HG02798 (cell line): ENCODE data around the gene DUSP8.
"Not testable (repeated sequence)": the region's sequence is repeated elsewhere in the genome, so short reads cannot be mapped to it uniquely, and the experiment has no call there.

Source experiments
- ATAC-seq: cut with Tn5 transposase; IDR thresholded peaks from one replicate; pipeline ENCODE4 v1.9.1; 2021; ENCODE audit warnings: mild to moderate bottlenecking; ENCODE audit not compliant: unreplicated experiment, poor library complexity

The DUSP8 gene

DNA sequence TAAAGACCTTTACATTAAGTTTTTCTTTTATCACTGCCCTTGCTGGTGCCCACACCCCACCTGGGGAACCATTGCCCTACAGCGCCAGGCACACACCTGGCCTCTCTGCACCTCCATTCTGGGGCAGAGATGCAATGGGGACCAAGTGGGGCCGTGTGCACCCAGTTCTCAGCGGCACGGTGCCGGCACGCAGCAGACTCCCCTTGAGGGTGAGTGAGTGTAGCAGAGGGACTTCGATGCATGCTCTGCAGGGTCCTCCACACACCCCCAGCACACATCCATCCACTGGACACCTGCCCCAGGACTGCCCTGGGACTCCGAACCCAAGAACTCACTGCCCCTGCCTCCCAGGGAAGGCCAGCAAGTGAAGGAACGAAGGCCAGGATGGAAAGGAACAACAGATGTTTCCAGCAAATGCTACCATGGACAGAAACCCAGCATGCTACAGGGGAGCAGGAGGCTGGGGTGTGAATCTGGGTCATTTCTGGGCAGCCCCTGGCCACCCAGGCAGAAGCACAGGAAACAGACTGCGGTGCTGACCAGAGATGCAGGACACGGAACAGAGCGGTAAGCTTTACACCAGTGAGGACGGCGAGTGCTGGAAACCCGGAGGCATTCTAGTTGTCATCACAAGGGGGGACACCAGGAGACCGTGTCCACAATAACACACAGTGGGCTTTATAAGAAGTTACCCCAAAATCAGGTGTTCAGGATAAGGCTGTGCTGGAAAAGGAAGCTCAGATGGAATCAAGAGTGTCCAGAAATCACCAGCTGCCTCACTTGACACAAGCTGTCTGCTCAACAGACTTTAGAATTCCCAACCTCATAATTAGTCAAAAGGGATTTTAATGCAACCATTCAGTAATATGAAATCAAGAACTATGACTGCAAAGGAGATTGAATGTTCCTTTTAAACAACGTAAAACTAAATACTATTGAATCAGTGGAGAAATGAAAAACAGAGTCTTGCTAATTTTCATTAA lies 52.8 kb downstream of the DUSP8 start:
- no peak for ATAC-seq

DNA sequence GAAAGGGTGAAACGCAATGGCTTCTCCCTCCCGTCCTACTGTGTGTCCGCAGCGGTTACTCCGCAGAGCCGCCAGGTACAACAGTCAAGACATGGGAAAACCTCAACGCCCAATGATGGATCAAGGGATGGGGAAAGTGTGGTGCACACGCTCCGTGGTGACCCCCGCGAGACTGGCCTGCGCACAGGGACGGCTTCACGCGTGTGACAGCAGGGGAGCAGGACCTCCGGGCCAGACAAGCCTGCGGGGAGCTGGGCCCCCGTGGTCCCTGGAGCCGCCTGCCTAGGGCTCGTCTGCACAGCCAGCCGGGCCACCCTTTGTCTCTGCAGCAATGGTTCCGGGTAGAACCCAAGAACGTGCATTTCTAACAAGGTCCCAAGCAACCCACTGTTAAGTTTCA lies 53.8 kb downstream of the DUSP8 start:
- ATAC-seq = no peak

DNA sequence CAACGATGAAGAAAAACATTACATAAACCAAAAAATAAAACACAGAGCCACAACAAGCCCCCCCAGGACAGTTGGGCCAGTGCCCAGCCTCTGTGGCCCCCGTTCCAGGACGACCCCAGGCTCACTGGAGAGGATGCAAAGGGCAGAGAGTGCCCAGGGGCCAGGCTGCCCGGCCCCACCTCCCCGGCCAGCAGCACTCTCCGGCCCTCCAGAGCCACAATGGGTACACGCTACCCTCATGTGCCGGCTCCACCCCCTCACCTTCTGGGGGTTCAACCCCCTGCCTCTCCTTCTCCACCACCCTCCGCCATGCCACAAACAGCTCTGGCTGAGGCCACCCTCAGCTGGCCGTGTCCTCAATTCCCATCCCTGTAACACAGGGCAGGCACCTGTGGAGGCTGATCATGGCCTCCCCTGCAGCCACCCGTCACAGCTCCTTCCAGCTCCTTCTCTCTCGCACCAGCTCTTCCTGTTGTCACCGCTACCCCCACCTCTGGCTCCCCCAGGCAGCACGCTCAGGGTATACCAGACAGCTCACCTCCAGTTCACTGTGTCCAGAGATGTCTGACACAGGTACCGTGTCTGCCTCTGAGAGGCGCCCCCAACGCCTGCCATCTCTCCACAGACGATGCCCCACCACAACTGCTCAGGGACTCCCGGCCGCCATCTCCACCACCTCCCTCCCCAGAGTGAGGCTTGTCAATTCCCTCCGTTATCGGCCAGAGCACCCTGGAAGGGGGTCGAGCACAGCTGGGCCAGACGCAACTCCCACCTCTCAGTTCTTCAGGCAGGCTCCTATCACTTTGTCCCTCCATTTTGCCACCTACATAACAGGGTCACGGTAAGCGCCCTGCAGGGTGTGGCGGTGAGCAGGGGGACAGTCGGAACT lies 54.7 kb downstream of the DUSP8 start:
- no peak for ATAC-seq

DNA sequence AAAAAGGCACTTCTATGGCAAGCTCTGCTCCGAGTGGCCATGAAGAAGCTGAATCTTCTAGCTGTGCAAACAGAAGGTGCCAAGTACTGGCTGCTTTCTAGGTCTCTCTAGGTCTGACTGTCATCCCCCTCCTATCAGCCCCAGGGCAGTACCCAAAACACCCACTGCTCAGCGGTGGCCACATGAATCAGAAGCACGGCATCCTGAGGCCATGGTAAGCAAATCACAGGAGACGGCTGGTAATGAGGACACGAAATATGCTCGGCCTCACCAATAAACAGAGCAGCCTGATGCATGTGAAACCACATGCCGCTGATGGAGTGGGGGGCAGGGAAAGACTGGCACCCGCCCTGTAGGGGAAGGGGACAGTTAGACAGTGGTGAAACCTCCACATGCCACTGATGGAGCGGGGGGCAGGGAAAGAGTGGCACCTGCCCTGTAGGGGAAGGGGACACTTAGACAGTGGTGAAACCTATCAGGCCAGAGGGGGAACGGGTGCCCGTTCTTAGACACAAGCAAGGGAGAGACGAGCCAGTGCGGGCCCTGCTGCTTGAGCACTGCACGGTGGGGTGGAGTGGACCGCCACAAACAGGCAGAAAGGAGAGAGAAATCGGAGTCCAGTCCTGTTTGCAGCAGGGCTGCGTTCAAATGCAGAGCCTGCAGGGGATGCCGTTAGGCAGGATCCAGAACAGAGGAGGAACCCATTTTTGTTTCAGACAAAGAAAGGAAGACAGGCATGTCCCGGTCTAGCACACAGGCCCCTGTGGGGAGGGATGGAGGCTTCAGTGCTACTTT lies 55.6 kb downstream of the DUSP8 start:
- no peak for ATAC-seq

DNA sequence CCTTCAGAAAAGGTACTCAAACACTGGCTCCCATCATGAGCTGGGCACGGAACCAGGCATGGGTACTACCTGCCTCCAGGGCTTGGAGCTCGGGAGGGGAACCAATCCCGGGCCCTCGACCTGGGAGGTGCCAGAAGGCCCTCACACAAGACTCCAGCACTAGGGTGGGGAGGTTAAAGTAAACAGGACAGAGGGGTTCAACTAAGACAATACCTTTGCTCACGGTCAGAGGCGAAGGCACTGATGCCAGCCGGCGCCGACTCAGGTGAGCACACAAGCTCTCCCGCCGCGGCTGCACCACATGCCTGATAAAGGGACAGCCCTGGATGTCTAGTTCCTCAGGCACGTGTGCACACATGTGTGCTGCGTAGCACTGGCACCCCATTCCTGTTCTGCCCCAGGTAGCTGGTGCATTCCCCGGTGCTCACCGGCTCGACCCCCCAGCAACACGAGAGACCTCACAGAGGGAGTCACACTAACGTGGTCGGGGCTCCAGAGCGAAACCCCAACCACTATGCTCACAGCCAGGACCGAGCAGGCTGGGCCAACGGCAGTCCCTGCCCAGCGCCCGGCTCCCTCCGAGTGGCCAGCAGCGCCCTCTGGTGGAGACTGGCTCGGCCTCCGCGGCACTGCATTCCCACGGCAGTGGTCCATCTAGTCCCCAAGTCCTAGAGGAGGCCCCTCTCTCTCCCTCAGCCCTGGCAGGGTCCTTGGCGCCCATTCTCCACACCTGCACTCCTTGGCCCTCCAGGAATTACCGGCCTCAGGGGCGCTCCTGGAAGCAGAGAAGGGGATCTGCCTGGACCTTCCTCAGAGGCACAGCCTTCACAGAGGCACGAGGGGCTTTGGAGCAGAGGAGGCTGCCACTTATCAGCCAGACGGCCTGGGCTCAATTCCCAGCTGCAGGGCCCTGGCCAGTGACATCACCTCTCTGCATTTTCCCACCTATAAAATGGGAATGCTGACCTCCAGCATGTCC lies 56.7 kb downstream of the DUSP8 start:
- no peak for ATAC-seq

DNA sequence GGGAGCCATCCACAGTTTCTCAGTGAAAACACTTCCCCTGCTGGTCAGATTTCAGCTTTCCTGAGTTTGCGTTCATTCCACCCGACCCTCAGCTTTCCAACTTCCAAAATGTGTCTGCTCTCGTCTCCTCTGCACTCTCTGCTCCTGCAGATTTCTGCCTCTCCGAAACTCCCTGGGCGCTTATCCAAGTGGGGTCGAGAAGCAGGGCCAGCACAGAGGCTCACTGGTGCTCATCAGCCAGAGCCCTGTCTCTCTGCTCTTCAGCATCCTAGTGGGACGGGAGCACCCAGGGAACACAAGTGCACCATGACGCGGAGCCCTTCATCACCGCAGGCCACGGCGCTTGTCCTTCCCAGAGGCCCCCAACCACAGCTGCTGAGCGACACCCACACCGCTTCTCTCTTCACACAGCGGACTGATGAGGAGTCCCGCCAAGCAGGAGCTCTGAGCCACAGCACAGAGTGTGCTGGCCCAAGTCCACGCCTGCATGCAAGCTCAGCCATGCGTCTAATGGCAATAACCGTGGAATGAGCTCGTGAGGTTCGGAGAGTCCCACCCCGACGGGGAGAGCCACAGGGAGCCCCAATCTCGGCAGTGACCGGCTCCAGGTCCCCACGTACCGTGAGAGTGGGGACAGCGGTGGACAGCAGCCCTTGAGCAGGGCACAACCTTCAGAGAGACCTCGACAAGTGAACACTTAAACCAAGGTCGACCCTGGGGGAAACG lies 57.6 kb downstream of the DUSP8 start:
- ATAC-seq = no peak

DNA sequence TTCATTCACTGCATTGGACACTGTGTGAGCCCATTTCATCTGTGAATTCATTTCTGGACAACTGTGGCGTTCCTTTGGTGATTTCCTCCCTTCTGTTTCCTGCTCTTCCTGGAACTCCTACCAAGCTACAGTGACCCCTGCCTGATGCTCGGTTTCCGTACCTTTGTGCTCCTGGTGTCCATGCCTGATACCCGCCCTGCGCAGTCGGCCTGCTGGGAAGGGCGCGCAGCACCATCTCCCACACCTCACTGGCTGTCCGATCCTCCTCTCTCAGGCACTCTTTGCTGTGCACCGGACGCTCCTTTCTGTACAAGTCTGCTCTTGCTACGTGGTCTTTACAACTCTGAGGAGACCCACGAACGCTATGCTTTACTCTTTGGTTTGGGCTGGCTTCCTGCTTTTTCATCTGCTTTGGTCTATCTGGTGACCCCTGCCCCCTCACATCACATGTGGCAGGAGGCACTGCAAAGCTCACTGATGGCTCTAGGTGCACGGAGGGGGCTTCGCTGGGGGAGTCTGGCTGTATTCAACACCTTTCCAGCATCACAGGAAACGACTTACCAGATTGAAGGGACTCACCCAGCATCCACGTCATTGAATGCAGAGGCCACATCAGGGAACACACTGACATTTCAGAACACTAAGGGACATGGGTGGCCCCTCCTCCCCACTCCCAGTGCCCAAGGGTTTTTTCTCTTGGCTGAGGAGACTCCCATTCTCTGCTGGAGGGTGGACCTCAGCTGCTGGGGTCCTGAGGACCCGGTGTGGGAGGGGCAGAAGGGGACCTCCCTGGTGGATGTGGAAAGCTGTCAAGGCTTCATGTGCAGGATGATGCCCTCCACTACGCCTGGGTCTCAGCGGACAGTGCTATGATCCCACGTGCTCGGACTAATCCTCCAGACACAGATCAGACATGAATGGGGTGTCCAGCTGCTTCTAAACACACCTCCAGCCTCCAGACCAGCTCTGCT lies 58.5 kb downstream of the DUSP8 start:
- ATAC-seq = no peak

DNA sequence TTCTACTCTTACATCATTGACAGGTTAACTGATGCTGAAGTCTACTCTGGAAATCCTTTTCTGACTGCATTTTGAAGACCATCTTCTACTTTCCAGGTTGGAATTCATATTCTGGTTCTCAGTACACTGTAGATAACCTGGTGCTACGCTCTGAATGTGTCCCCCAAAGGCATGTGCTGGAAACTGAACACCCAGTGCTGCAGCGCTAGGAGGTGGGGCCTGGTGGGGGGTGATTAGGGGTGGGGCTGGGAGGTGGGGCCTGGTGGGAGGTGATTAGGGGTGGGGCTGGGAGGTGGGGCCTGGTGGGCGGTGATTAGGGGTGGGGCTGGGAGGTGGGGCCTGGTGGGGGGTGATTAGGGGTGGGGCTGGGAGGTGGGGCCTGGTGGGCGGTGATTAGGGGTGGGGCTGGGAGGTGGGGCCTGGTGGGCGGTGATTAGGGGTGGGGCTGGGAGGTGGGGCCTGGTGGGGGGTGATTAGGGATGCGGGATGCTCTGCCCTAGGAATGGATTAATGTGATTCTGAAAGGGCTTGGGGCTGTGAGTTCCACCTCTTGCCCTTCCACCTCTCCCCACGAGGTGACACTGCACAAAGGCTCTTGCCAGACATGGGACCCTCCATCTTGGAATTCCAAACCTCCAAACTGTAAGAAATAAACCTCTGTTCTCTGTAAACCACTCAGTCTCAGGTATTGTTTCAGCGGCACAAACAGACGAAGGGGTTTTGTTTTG lies 59.4 kb downstream of the DUSP8 start:
- not testable (repeated sequence) for ATAC-seq

DNA sequence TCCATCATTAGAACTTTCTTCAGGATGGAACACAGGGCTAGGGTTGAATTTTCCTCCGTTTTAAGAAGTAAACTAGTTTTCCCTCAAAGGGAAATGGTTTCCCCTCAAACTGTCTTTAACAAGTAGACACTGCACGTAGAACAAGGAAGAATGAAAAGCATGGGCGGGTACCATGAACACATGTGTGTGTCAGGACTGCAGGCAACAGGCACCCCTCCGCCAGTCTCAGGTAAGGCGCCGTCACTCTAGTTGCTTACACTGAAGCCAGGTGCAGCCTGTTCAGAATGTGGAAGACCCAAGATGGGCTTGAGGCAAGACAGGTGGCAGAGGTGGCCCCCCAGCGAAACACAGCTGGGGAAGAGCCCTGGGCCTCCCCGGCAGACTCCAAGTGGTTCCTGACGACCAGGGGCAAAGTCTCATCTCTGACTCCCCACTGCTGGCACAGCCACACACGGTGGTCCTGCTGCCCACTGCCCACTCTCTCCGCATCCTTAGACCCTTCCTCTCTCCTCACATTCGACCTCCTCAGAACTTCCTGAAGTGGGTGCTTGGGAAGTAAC lies 60.1 kb downstream of the DUSP8 start:
- ATAC-seq = no peak

DNA sequence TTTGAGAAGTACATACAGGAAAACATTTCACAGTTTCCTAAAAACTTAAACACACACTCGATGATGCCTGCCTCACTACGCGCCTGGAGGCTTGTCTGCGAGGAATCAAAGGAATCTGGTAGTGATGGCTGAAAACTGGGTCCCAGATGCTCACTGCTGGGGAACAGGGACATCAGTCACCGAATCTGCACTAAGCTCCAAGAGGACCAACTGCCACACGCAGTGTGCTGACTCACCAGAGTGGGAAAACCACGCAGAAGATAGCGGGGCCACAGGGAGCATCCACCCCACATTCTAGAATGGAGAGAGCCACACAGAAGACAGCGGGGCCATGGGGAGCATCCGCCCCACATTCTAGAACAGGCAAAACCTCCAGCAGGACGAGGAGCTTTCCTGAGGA lies 61.1 kb downstream of the DUSP8 start:
- ATAC-seq = no peak

DNA sequence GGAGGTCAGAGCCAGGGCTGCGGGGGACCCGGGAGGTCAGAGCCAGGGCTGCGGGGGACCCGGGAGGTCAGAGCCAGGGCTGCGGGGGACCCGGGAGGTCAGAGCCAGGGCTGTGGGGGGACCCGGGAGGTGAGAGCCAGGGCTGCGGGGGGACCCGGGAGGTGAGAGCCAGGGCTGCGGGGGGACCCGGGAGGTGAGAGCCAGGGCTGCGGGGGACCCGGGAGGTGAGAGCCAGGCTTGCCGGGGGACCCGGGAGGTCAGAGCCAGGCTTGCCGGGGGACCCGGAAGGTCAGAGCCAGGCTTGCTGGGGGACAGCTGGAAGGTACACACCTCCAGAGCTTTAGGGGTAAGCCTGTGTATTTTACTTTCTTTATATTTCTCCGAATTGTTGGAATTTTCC lies 61.7 kb downstream of the DUSP8 start:
- not testable (repeated sequence) for ATAC-seq

DNA sequence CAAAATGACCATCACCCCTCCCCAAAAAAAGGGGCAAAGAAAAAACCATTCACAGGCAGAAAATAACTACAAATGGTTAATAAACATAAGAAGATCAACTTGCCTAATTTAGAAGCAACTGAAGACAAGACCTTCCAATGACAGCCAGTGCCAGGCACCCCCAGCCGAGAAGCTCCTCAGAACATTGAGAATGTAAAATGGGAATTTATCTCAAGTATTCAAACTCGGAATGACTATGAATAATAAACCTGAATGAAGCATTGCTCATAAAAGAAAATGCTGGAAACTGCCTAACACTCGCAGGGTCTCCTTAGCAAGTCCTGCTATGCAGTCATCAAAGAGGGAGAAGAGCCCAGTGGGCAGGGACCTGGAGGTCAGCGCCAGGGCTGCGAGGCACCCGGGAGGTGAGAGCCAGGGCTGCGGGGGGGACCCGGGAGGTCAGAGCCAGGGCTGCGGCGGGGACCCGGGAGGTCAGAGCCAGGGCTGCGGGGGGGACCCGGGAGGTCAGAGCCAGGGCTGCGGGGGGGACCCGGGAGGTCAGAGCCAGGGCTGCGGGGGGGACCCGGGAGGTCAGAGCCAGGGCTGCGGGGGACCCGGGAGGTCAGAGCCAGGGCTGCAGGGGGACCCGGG lies 62.3 kb downstream of the DUSP8 start:
- ATAC-seq = no peak

DNA sequence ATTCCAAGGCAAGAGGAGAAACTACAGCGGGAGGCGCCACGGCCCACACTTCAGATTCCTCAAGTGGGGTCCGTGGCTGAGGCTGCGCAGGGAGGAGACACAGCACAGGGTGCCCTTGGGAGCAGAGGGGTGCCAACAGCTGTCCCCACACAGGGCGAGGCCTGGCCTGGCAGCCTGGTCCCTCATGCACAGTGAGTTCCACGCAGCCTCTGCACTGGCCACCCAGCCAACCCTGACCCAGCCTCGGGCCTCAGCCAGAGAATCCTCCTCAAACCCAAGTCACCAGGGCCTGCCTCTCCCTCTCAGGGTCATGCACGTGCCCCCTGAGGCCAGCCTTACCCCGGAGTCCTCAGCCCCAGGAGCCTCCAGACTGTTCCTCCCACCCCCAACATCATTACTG lies 63.1 kb downstream of the DUSP8 start:
- no peak for ATAC-seq

DNA sequence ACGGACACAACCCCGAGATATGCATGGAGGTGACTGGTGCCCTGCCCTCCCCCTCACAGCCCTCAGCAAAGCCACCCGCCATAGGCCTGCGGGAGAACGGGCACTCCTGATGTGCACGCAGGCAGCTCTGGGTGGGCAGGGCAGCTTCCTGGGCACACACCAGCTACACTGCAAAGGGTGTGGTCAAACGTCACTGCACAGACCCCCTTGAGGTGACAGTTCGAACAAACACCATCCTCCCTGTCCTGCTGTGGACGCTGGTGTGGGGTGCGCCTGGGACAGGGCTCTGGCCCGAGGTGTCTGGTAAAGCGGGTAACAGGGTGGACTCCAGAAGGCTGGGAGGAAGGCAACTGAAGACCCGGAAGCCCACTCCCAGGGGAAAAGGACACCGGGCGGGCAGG lies 63.6 kb downstream of the DUSP8 start:
- no peak for ATAC-seq

DNA sequence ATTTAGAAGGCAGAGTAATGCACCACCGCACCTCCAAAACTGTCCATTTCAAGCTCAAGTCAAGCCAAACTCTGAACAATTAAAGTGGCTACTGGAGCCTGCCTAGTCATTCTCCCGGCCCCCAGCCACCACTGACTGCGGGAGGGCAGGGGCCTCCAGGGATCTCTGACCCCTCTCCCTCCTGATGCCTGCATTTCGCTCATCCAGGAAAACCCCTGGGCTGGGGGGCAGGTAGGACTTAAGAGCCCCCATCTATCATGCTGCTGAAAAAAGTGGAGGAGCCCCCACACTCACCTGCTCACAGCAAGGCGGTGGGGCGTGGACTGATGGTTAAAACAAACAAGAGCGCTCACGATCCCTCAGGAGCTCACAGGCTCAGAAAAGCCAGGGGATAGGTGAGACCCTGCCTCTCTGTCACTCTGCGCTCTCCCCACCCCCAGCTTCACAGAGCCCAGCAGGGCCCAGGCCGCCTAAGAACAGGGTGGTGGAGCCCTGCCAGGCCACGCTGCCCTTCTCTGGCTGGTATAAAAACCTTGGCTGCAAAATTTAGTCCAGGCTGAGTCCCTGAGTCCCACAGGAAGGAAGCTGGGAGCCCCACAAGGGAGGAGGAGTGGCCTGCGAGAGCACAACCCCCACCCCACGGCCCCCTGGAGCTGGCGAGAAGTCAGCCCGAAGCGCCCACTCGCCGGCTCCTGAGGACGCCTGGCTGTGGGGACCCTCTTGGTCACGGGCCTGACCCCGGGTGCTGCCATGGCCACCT lies 64.5 kb downstream of the DUSP8 start:
- no peak for ATAC-seq
